HL-60 (cell line): ENCODE data around the gene ZKSCAN2.

ENCODE experiments used
- CTCF ChIP-seq: IDR thresholded peaks from one replicate; pipeline ENCODE4 v1.5.1; 2011; ENCODE audit warnings: low read length, control low read depth, inconsistent platforms; ENCODE audit not compliant: insufficient read depth
- POLR2AphosphoS5 ChIP-seq: IDR thresholded peaks from 2 replicates; pipeline ENCODE4 v1.6.1; 2012; ENCODE audit warnings: low read depth
- SPI1 ChIP-seq: IDR thresholded peaks from 2 replicates; pipeline ENCODE4 v1.6.1; 2012; ENCODE audit warnings: low read depth, mild to moderate bottlenecking, borderline replicate concordance

GRCh38 chr16:25269879-25270278, 12.2 kb upstream of the ZKSCAN2 start:
- no peak for TF ChIP-seq CTCF
- TF ChIP-seq SPI1, result no peak
- no peak for TF ChIP-seq POLR2AphosphoS5
